GM23338 (cell line): Measurements from ENCODE around the gene TBC1D3B. TPM values are rescaled to one million over a fixed set of nuclear protein-coding genes. Genes with fewer than 3 reads are reported as not detected.

Experiments
- ATAC-seq: fragments of 200-7000 bp; cut with Tn5 transposase; 3 replicates; pipeline ENCODE4 v1.9.1; 2020
- DNase-seq: peaks from one replicate; pipeline ENCODE4 v3.0.0-alpha.2; 2015; ENCODE audit warnings: low spot score
- H2AFZ ChIP-seq: fragments of 200-600 bp; sonication (generic); 2 replicates; pipeline ENCODE4 v1.8.0; 2016; ENCODE audit warnings: antibody characterized with exemption, mild to moderate bottlenecking, moderate library complexity
- H3F3A ChIP-seq: fragments of 200-600 bp; sonication (generic); replicated peaks from 2 replicates; pipeline ENCODE4 v1.8.0; 2017; ENCODE audit warnings: antibody characterized with exemption, mixed run types, low read depth
- H3K27ac ChIP-seq: fragments of 200-600 bp; sonication (generic); 2 replicates; pipeline ENCODE4 v1.6.1; 2016; ENCODE audit warnings: low read depth
- H3K27me3 ChIP-seq: fragments of 200-600 bp; sonication (generic); 2 replicates; pipeline ENCODE4 v1.8.0; 2016; ENCODE audit warnings: mild to moderate bottlenecking, mixed run types, moderate library complexity; ENCODE audit not compliant: insufficient read depth
- H3K36me3 ChIP-seq: fragments of 200-600 bp; sonication (generic); 2 replicates; pipeline ENCODE4 v1.8.0; 2016; ENCODE audit warnings: mild to moderate bottlenecking; ENCODE audit not compliant: insufficient read depth
- H3K4me1 ChIP-seq: fragments of 200-600 bp; sonication (generic); 2 replicates; pipeline ENCODE4 v1.8.0; 2016; ENCODE audit warnings: mild to moderate bottlenecking, moderate library complexity; ENCODE audit not compliant: insufficient read depth
- H3K4me2 ChIP-seq: fragments of 200-600 bp; sonication (generic); 2 replicates; pipeline ENCODE4 v1.7.1; 2017; ENCODE audit warnings: mixed run types
- H3K4me3 ChIP-seq: fragments of 200-600 bp; sonication (generic); 2 replicates; pipeline ENCODE4 v1.6.1; 2016; ENCODE audit warnings: mixed run types
- H3K79me2 ChIP-seq: fragments of 200-600 bp; sonication (generic); replicated peaks from 2 replicates; pipeline ENCODE4 v1.8.0; 2017; ENCODE audit warnings: mild to moderate bottlenecking; ENCODE audit not compliant: insufficient read depth
- H3K9me2 ChIP-seq: fragments of 200-600 bp; sonication (generic); 2 replicates; pipeline ENCODE4 v1.8.0; 2017; ENCODE audit not compliant: insufficient read depth
- H4K20me1 ChIP-seq: fragments of 200-600 bp; sonication (generic); replicated peaks from 2 replicates; pipeline ENCODE4 v1.8.0; 2017; ENCODE audit warnings: mild to moderate bottlenecking; ENCODE audit not compliant: insufficient read depth
- H3K27ac Mint-ChIP-seq: 2 replicates; pipeline ENCODE4 v1.8.0; 2020; ENCODE audit warnings: inconsistent platforms, mild to moderate bottlenecking, moderate library complexity, mixed read lengths
- H3K27me3 Mint-ChIP-seq: 3 replicates; pipeline ENCODE4 v1.8.0; 2022; ENCODE audit warnings: low read depth, mild to moderate bottlenecking, moderate library complexity, mixed read lengths, inconsistent platforms; ENCODE audit not compliant: insufficient read depth, poor library complexity
- H3K36me3 Mint-ChIP-seq: 3 replicates; pipeline ENCODE4 v1.8.0; 2021; ENCODE audit warnings: low read depth, mild to moderate bottlenecking, inconsistent platforms, moderate library complexity, mixed read lengths
- H3K4me1 Mint-ChIP-seq: 3 replicates; pipeline ENCODE4 v1.8.0; 2020; ENCODE audit warnings: mild to moderate bottlenecking, inconsistent platforms, mixed read lengths
- H3K4me3 Mint-ChIP-seq: 3 replicates; pipeline ENCODE4 v1.8.0; 2021; ENCODE audit warnings: moderate library complexity, mild to moderate bottlenecking, inconsistent platforms, mixed read lengths
- H3K9me3 Mint-ChIP-seq: 3 replicates; pipeline ENCODE4 v1.8.0; 2020; ENCODE audit warnings: moderate library complexity, mild to moderate bottlenecking, inconsistent platforms, mixed read lengths
- CREB1 ChIP-seq: fragments of 250-450 bp; sonication (Bioruptor Pico); IDR thresholded peaks from 2 replicates; pipeline ENCODE4 v1.5.0; 2020; ENCODE audit warnings: low read depth, mild to moderate bottlenecking, moderate library complexity
- CTCF ChIP-seq, 2 experiments: fragments of 200-600 bp in 1 of 2; sonication (generic) in 1 of 2; conservative IDR thresholded peaks; 2 replicates each; pipeline versions ENCODE4 v1.5.1 to v1.6.1; 2016 to 2017; ENCODE audit warnings: antibody characterized with exemption in 2 of 2, low read depth in 2 of 2, mild to moderate bottlenecking in 2 of 2, moderate library complexity in 1 of 2
- ETS1 ChIP-seq: IDR thresholded peaks from 2 replicates; pipeline ENCODE4 v1.6.1; 2016; ENCODE audit warnings: antibody characterized with exemption
- EZH2 ChIP-seq: fragments of 200-600 bp; sonication (generic); IDR thresholded peaks from one replicate; pipeline ENCODE4 v1.8.0; 2017; ENCODE audit warnings: antibody characterized with exemption, mild to moderate bottlenecking, low read depth; ENCODE audit not compliant: unreplicated experiment
- JUNB ChIP-seq: IDR thresholded peaks from one replicate; pipeline ENCODE4 v1.6.1; 2016; ENCODE audit warnings: antibody characterized with exemption; ENCODE audit not compliant: unreplicated experiment
- POLR2AphosphoS5 ChIP-seq: IDR thresholded peaks from 2 replicates; pipeline ENCODE4 v1.6.1; 2016; ENCODE audit warnings: antibody characterized with exemption, low read depth
- REST ChIP-seq: IDR thresholded peaks from one replicate; pipeline ENCODE4 v1.6.1; 2018; ENCODE audit warnings: antibody characterized with exemption; ENCODE audit not compliant: unreplicated experiment
- ZNF114 ChIP-seq: fragments of 250-450 bp; sonication (Bioruptor Pico); IDR thresholded peaks from 2 replicates; pipeline ENCODE4 v1.5.0; 2020; ENCODE audit warnings: mild to moderate bottlenecking, moderate library complexity
- ZNF462 ChIP-seq: fragments of 250-450 bp; sonication (Bioruptor Pico); IDR thresholded peaks from 2 replicates; pipeline ENCODE4 v1.5.0; 2020; ENCODE audit warnings: mild to moderate bottlenecking, moderate library complexity
- polyA plus RNA-seq: library from polyadenylated mRNA; unstranded; fragments of >200 nt; fragmentation: Nextera tagmentation; extraction: Ambion mirVana; gene quantifications from 2 replicates; pipeline ENCODE4 v1.2.1, GENCODE V29; 2016
- total RNA-seq: library from RNA; depleted of rRNA; stranded (reverse); fragments of >200 nt; shearing (Covaris generic); gene quantifications from 2 replicates; pipeline ENCODE4 v1.2.3, GENCODE V29; 2014

The TBC1D3B gene
- total and polyA plus RNA-seq, 2 experiments from 2014 or later: 0.95 to 1.3 TPM

- TF ChIP-seq REST (no peak), ZNF462 (no peak), EZH2 (no peak), JUNB (no peak), ZNF114 (CRISPR knock-in tag) (no peak)
These were observed 44.0 kb downstream of the TBC1D3B start (continued) for GRCh38 chr17:36132421-36132831.

- H3K4me2 ChIP-seq: no peak overlapping the region
- no peak overlapping the region for H3K4me3 ChIP-seq
- H3K27ac ChIP-seq: no peak overlapping the region
- Mint-ChIP-seq H3K27me3 (peaks cover 3% of the 10 kb centered on the region), H3K36me3 (peaks cover 10% of the 10 kb centered on the region), H3K4me1 (no peaks in the 10 kb centered on the region), H3K4me3 (no peak overlapping the region), H3K9me3 (peaks cover 14% of the 10 kb centered on the region), H3K27ac (no peak overlapping the region)
- H3K9me2 ChIP-seq: 0 out of 2 replicates have a peak, but pooled peaks cover 8% of the 10 kb centered on the region
- no peaks in the 10 kb centered on the region for H3K4me1 ChIP-seq
- DNase-seq: no peak
- no peaks in the 10 kb centered on the region for H3K27me3 ChIP-seq
- H4K20me1 ChIP-seq: no peaks in the 10 kb centered on the region
- no peak overlapping the region for H2AFZ ChIP-seq
- H3F3A ChIP-seq: no peaks in the 10 kb centered on the region
- no peaks in the 10 kb centered on the region for H3K36me3 ChIP-seq
- H3K79me2 ChIP-seq: no peaks in the 10 kb centered on the region
- no peak for ATAC-seq
- TF ChIP-seq REST: no peak
- TF ChIP-seq CREB1 (CRISPR knock-in tag): no peak
- TF ChIP-seq POLR2AphosphoS5: no peak
- no peak for TF ChIP-seq ZNF114 (CRISPR knock-in tag)
- TF ChIP-seq EZH2: no peak
- TF ChIP-seq ETS1: no peak
- no peak for TF ChIP-seq CTCF (conservative IDR thresholded peaks at IDR 0.05; ENCODE audit: low read depth in 2 of 2)
These were observed 44.5 kb downstream of the TBC1D3B start for GRCh38 chr17:36131931-36132330.
